Peyer's patch (tissue), 4 donors: ENCODE data around the gene PATE1. TPM values are rescaled to one million over a fixed set of nuclear protein-coding genes. Genes with fewer than 3 reads are reported as not detected.

ENCODE experiments used
- DNase-seq, 3 donors: peaks; one replicate each; pipeline ENCODE4 v3.0.0-alpha.2; 2017 to 2019
- H3K27ac ChIP-seq, 4 donors: fragments of 200-600 bp; sonication (generic); one replicate each; pipeline ENCODE4 v1.5.1; 2016 to 2019
- H3K27me3 ChIP-seq, 2 donors: fragments of 200-600 bp; sonication (generic); one replicate each; pipeline ENCODE4 v1.5.1; 2019
- H3K36me3 ChIP-seq, 3 donors: fragments of 200-600 bp; sonication (generic); one replicate each; pipeline ENCODE4 v1.5.1; 2016 to 2019
- H3K4me1 ChIP-seq, 4 donors: fragments of 200-600 bp; sonication (generic); one replicate each; pipeline ENCODE4 v1.5.1; 2016 to 2019
- H3K4me3 ChIP-seq, 4 donors: fragments of 200-600 bp; sonication (generic); 1 replicate in 3 of 4; 2 replicates in 1 of 4; pipeline ENCODE4 v1.5.1; 2016 to 2019; ENCODE audit warnings: mild to moderate bottlenecking in 1 of 4
- H3K9me3 ChIP-seq, 4 donors: fragments of 200-600 bp; sonication (generic); one replicate each; pipeline ENCODE4 v1.5.1; 2016 to 2019; ENCODE audit warnings: mild to moderate bottlenecking in 1 of 4
- CTCF ChIP-seq, 6 experiments: fragments of 450-650 bp in 4 of 6; fragments of 200-600 bp in 2 of 6; sonication (generic) in 1 of 6; IDR thresholded peaks; one replicate each; pipeline ENCODE4 v1.5.1; 2017 to 2019; ENCODE audit warnings: antibody characterized with exemption in 6 of 6, mild to moderate bottlenecking in 3 of 6, moderate library complexity in 1 of 6
- POLR2A ChIP-seq, 2 donors: fragments of 450-650 bp; IDR thresholded peaks; one replicate each; pipeline ENCODE4 v1.5.1; 2017; ENCODE audit warnings: antibody characterized with exemption in 2 of 2, mild to moderate bottlenecking in 2 of 2, moderate library complexity in 2 of 2
- total RNA-seq, 4 donors: library from RNA; depleted of rRNA; stranded (reverse); fragments of >200 nt; gene quantifications; one replicate each; pipeline ENCODE4 v1.1.0, GENCODE V29; 2016

The PATE1 gene
- total RNA-seq, 4 donors from 2014 or later, result not detected

GRCh38 chr11:125728969-125729368 is 17.1 kb upstream of the PATE1 start:
- TF ChIP-seq POLR2A (IDR thresholded peaks at IDR 0.05), result no peak
- no peak for TF ChIP-seq CTCF (IDR thresholded peaks at IDR 0.05)
- H3K9me3 ChIP-seq, result no peaks in the 10 kb centered on the region
- no peak overlapping the region for H3K27ac ChIP-seq
- no peaks in the 10 kb centered on the region for H3K36me3 ChIP-seq
- no peak for DNase-seq
- no peak overlapping the region for H3K4me3 ChIP-seq
- no peaks in the 10 kb centered on the region for H3K27me3 ChIP-seq
- no peaks in the 10 kb centered on the region for H3K4me1 ChIP-seq

DNA sequence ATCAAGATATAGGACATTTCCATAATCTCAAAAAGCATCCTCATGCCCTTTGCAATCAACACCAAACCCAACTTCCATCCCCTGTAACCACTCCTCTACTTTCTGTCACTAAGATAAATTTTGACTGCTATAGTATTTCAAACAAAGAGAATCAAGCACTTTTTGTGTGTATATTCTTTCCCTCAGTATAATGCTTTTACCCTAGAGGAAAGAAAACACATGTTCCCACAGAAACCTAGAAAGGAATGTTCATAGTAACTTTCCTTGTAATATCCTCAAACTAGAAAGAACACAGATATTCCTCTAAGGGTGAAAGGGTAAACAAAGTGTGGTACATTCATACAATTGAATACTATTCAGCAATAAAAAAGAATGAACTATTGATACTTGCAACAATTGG is 5.5 kb upstream of the PATE1 start:
- Histone ChIP-seq H3K9me3 (no peaks in the 10 kb centered on the region), H3K27me3 (no peaks in the 10 kb centered on the region), H3K4me3 (no peak overlapping the region), H3K4me1 (no peaks in the 10 kb centered on the region), H3K27ac (no peak overlapping the region), H3K36me3 (no peaks in the 10 kb centered on the region)
- TF ChIP-seq CTCF (IDR thresholded peaks at IDR 0.05) (no peak), POLR2A (IDR thresholded peaks at IDR 0.05) (no peak)
- no peak for DNase-seq

DNA sequence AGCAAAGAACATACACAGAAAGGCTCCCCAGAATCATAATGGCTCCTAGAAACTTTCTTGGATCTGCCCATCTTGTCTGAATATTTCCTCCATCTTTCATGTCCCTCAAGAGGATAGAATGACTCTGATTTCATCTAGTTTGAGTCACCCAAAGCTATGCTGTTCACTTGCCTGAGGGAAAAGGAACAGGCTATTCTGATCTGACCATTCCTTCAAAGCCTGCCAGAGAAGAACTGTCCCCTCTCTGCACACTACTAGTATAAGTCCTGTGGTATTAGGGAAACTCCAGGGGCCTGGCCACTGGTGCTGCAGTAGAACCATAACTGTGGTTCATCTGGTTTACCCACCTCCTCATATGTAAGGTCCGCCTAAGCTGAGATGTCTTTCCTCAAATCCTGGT is 2.4 kb upstream of the PATE1 start:
- DNase-seq, result no peak
- no peak overlapping the region for H3K27ac ChIP-seq
- H3K4me1 ChIP-seq, result no peaks in the 10 kb centered on the region
- H3K27me3 ChIP-seq, result no peaks in the 10 kb centered on the region
- H3K9me3 ChIP-seq, result no peaks in the 10 kb centered on the region
- no peak for TF ChIP-seq POLR2A (IDR thresholded peaks at IDR 0.05)
- no peak for TF ChIP-seq CTCF (IDR thresholded peaks at IDR 0.05)
- H3K4me3 ChIP-seq, result no peak overlapping the region
- H3K36me3 ChIP-seq, result no peaks in the 10 kb centered on the region

DNA sequence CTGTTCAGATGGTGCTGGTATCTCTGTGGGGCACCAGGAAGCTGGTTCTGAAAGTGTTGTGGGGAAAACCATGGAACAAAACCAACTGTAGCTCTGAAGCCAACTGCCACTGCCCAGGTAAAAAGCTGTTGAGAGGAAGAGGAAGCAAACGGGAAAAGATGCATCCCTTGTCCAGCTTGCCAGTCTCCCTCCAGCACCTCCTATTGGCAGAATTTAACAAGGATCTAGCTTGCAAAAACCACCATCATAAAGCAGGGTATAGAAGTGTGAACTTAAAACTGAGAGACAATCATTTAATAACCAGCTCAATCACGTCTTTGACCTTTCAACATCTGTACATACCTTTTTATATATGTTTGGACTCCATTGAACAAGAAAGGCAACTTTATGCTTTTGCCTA is 4.5 kb downstream of the PATE1 start:
- Histone ChIP-seq H3K27me3 (no peaks in the 10 kb centered on the region), H3K4me1 (no peaks in the 10 kb centered on the region), H3K4me3 (no peak overlapping the region), H3K27ac (no peak overlapping the region), H3K9me3 (no peaks in the 10 kb centered on the region), H3K36me3 (no peaks in the 10 kb centered on the region)
- DNase-seq, result no peak
- TF ChIP-seq CTCF (IDR thresholded peaks at IDR 0.05) (no peak), POLR2A (IDR thresholded peaks at IDR 0.05) (no peak)

DNA sequence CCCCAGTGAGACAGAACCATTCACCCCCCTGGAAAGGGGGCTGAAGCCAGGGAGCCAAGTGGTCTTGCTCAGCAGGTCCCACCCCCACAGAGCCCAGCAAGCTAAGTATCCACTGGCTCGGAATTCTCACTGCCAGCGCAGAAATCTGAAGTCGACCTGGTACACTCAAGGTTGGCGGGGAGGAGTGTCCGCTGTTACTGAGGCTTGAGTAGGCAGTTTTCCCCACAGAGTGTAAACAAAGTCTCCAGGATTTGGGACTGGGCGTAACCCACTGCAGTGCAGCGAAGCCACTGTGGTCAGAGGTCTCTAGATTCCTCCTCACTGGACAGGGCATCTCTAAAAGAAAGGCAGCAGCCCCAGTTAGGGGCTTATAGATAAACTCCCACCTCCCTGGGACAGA is 10.0 kb downstream of the PATE1 start:
- no peak overlapping the region for H3K4me3 ChIP-seq
- no peak for DNase-seq
- H3K27ac ChIP-seq, result no peak overlapping the region
- H3K27me3 ChIP-seq, result no peaks in the 10 kb centered on the region
- no peak for TF ChIP-seq CTCF (IDR thresholded peaks at IDR 0.05)
- TF ChIP-seq POLR2A (IDR thresholded peaks at IDR 0.05), result no peak
- H3K4me1 ChIP-seq, result no peaks in the 10 kb centered on the region
- H3K36me3 ChIP-seq, result no peaks in the 10 kb centered on the region
- H3K9me3 ChIP-seq, result no peaks in the 10 kb centered on the region

DNA sequence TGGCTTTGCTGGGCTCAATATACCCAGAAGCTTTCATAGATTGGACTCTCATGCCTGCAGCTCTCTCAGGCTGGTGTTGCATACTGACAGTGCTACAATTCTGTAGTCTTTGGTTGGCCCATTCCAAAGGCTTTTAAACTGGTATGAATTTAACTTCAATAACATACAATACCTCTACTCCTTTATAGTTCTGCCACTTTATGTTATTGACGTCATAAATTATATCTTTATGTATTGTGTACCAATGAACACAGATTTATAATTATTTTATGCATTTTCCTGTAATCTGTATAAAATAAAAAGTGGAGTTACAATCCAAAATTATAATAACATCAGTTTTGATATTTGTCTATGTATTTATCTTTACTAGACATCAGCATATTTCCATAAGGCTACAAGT is 16.4 kb downstream of the PATE1 start:
- H3K27me3 ChIP-seq, result no peaks in the 10 kb centered on the region
- no peak for TF ChIP-seq POLR2A (IDR thresholded peaks at IDR 0.05)
- no peak for TF ChIP-seq CTCF (IDR thresholded peaks at IDR 0.05)

More for the DNA sequence above, 16.4 kb downstream of the PATE1 start:
- Histone ChIP-seq H3K4me3 (no peak overlapping the region), H3K4me1 (no peaks in the 10 kb centered on the region), H3K9me3 (no peaks in the 10 kb centered on the region), H3K27ac (no peak overlapping the region), H3K36me3 (no peaks in the 10 kb centered on the region)
- no peak for DNase-seq
